ENCODE data around the gene NOTCH1.

NOTCH1 gene

GRCh38 chr9:136501686-136502085 lies 44.2 kb downstream of the NOTCH1 start:
- DNase-seq (ENCODE audit: low read depth) = no peak

- DNase-seq (ENCODE audit: low read depth) = no peak
Measured at GRCh38 chr9:136499935-136500910, 45.6 kb downstream of the NOTCH1 start.

GRCh38 chr9:136499071-136499934 lies 46.5 kb downstream of the NOTCH1 start:
- DNase-seq (ENCODE audit: low read depth) = no peak

GRCh38 chr9:136497916-136498695 lies 47.7 kb downstream of the NOTCH1 start:
- DNase-seq (ENCODE audit: low read depth) = no peak

DNA sequence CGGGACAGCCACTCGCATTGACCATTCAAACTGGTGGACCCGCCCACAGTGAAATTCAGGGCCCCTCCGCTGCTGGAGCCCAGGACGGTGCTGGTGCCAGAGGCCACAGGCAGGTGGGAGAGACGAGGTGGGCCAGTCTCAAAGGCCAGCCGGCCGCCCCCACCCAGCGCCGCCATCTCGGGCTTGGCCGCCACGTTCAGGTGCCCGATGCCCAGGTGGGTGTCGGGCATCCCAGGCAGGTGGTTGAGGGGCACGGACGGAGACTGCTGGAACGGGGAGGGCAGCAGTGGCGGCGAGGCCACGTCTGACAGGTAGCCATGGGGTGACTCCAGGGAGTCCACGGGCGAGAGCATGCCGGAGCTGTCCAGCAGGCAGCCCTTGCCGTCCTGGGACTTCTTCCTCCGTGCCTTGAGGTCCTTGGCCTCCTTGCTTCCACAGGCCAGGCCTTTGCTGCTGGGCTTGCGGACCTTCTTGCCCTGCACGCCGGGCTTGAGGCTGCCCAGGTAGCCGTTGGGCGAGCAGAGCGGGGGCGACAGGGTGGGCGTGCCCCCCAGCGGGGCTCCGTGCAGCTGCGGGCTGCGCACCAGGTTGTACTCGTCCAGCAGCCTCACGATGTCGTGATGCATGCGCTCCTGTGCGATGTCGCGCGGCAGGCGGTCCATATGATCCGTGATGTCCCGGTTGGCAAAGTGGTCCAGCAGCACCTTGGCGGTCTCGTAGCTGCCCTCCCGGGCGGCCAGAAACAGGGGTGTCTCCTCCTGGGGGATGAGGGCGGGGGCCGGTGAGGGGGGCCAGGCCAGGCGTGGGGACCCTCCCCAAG lies 48.8 kb downstream of the NOTCH1 start:
- no peak for DNase-seq (ENCODE audit: low read depth)

DNA sequence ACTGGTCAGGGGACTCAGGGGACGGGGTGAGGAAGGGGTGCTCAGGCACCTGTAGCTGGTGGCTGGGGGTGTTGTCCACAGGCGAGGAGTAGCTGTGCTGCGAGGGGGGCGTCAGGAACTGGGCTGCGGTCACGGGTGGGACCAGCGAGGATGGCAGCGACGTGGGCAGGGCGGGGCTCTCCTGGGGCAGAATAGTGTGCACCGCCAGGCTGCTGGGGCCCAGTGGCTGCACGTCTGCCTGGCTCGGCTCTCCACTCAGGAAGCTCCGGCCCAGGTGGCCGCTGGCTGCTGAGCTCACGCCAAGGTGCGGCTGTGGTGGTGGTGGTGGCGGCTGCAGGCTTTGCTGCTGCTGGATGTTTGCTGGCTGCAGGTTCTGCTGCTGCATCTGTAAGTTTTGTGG lies 49.7 kb downstream of the NOTCH1 start:
- no peak for DNase-seq (ENCODE audit: low read depth)

GRCh38 chr9:136495238-136495800 lies 50.5 kb downstream of the NOTCH1 start:
- no peak for DNase-seq (ENCODE audit: low read depth)

DNA sequence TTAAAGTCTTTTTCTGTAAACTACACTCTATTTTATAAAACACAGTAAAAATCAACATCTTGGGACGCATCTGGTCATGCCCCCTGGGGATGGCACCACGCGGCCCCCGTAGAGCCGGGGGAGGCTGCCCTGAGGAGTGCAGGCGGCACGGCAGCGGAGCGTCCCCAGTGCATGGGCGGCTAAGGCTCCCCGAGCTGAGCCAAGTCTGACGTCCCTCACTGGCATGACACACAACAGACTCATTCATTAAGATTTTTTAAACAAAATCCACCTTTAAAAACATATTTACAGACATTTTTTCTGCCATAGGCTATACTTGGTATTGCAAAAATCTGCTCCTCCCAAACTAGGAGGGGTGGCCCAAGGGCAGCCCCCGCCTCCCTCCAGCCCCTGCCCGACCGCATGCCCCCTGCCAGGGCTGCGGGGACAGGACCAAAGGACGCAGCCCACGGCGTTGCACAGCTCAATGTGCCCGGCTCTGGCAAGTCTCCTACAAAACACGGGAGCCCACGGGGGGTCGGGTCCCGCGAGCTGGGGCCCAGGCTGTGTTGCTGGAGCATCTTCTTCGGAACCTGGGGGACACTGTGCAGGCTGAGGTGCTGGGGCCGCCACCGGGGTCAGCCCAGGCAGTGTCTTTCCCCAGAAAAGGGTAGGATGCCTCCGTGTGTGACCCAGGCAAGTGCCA lies 51.2 kb downstream of the NOTCH1 start:
- no peak for DNase-seq (ENCODE audit: low read depth)

DNA sequence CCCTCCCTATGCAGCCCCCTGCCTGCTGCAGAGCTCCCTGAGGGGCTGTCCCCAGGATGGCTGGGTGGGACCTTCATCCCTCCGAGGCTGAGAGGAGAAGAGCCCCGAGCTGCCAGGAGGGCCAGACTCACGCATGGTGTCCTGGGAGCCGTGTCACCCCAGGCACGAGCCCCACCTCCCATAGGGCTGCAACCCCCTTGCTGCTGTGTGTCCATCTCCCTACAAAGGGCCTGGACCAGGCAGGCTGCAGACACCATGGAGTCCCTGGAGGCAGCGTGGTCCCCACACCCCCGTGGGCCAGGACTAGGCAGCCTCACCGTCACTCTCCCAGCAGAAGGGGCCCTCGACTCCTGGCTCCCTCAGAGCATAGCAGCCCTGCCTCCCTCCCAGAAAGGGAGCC lies 51.8 kb downstream of the NOTCH1 start:
- DNase-seq (ENCODE audit: low read depth) = no peak

DNA sequence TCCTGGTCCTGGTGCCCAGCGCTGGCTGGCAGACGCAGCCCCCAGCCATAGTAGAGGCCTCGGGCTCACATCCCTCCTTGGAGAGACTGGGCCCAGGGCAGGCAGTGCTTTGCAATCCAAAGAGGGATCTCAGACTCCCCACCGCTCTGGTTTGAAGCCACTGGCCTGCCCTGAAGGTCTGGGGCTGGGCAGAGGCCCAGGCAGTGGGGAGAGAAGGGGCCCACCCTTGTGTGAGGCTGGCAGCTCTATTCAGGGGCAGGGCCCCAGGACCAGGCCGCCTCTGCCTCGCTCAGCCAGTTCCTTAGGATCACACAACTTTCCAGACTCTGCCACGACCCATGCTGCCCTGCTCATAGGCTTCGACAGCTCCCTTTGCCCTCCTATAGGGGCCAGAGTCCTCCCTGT lies 52.3 kb downstream of the NOTCH1 start:
- DNase-seq (ENCODE audit: low read depth) = no peak

DNA sequence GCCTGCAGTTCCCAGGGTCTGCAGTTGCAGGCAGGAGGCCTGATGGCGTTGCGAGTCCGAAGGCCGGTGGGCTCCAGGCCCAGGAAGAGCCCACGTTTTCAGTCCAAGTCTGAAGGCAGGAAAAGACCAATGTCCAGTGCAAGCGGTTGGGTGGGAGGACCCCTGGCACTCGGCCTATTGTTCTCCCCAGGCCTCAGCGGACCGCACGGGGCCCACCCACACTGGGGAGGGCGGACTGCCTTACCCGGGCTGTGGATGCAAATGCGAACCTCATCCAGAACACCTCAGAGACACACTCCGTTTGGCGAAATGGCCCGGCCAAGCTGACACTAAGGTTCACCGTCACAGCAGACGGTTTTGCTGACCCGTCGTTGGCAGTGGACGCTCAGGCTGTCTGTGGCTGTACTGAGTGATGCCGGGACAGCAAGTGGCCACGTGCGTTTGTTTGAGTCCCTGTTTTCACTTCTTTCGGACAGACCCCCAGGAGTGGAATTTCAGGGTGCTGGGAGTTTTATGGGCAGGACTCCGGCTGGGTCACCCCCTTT lies 52.8 kb downstream of the NOTCH1 start:
- DNase-seq (ENCODE audit: low read depth) = no peak

- no peak for DNase-seq (ENCODE audit: low read depth)
Measured at GRCh38 chr9:136489731-136490130, 56.1 kb downstream of the NOTCH1 start.

DNA sequence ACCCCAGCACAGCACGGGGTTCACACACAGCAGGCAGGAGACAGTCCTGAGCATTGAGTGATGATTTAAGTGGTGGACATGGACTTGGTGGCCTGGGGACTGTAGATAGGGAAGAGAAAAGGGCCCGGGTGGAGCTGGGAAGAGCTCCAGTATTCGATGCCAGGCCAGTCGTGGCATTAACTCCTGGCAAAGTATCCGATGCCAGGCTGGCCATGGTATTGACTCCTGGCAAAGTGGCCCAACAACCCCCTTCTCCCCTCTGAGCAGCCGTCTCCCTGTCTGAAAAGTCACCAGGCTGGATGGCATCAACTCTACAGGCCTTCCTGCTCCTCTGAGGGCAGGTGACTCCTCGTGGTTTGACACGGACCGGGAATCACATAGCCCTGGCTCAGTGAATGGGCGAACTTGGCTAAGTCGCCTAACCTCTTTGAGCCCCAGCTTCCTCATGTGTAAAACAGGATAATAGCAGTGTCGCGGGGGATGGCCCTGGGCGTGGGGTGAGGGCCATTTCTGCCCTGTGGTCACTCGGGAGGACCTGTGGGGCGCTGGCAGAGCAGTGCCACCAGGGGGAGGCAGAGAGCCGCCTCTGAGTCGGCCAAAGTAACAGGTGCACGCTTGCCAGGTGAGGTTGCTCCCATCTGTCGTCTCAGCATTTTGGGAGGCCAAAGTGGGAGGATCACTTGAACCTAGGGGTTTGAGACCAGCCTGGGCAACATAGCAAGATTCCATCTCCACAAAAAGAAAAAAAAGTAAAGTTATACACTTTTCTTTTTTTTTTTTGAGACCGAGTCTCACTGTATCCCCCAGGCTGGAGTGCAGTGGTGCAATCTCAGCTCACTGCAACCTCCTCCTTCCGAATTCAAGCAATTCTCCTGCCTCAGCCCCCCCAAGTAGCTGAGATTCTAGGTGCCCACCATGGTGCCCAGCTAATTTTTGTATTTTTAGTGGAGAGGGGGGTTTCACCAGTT lies 57.3 kb downstream of the NOTCH1 start:
- DNase-seq (ENCODE audit: low read depth) = no peak

- DNase-seq (ENCODE audit: low read depth) = no peak
Measured at GRCh38 chr9:136487672-136488071, 58.2 kb downstream of the NOTCH1 start.

DNA sequence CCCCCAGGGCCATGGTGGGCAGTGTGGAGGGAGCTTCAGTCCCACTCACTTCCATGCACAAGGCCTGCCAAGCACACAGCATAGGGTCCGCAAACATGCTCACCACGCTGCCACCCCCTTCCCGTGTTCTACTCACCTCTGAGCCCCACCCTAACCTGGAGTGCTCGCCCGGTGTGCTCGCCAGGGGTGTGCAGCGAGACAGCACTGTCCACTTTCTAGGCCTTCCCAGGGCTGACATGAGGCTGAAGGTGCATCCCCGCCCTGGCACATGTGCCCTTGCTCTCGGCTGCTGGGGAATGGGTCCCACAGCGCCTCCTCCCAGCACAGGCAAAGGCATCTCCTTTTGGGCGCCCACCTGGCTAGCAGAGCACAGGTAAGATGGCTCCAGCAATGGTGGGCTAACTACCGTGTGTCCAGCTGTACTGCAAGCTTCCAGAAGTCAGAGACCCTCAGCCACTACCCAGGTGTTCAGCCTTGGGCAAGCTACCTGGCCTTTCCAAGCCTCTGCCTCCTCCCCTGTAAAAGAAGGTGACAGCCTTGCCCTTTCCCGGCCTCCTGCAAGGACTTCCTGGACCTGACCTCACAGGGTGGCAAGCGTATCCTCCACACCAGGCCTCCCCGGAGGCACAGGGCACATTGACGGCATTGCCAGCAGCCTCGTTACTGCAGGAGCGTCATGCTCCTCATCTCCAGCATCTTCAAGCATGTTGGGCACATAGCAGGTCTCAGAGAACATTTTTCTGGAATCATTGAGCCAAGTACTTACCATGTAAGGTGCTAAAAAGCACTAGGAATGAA lies 58.8 kb downstream of the NOTCH1 start:
- no peak for DNase-seq (ENCODE audit: low read depth)

DNA sequence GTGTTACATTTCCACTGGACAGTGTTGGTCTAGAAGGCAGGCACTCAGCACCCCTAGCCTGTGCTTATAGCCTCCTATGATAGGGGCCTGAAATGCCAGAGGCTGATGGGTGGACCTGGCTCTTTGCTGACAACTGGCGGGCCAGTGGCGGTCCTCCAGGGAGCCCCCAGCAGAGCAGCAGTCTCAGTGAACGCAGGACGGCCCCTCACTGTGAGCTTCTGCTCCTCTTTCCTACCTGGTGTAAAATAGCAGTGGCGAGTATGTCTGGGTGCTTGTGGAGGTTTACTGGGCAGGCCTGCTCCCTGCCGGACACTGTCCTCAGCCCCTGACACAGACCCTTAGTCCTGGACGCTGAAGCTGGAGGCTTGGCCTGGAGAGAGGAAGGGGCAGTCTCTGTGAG lies 59.7 kb downstream of the NOTCH1 start:
- no peak for DNase-seq (ENCODE audit: low read depth)

DNA sequence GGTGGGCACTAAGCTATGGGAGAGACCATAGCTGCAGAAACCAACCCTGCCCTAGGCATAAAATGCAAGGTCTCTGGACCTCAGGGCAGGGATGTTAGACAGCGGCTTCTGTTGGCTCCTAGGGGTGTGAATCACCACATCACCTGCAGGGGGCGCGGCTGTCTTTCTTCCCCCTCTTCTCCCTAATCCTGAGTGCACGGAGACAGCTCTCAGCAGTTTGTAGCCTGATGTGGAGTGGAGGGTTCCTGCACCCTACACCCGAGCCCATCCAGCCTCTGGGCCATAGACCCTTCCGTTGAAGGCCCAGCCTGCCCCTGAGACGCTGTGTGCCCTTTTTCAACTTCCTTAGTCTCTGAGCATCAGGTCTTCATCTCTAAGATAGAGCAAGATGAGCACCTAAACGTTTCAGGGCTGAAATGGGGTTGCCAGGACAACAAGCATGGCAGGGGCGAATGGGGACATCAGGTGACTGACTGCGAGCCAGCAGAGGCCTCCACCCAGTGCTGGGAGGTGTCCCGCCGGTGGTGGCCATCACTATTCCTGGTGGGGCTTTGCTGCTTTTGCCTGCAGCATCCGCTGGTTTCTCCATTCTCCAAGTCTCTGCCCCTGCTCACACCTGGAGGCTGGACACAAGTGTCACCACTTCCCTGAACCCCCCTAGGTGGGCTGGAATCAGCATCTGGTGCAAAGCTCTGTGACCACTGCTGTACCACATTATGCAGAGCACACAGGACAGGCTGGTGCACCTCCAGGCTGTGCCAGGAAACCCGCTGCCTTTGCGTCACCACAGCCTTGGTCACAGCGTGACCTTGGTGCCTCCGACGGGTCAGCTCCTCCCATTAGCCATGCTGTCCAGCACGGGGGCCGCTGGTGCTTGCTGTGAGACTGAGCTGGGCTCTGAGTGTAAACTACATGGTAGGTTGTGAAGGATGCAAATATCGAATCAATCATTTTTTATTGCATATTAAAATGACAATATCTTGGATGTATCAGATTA lies 60.5 kb downstream of the NOTCH1 start:
- no peak for DNase-seq (ENCODE audit: low read depth)

Measured in non-pigmented ciliary epithelial cell (primary cell).